HepG2 (cell line): ENCODE data around the gene TM4SF5. TPM values are rescaled to one million over a fixed set of nuclear protein-coding genes. Genes with fewer than 3 reads are reported as not detected.

Experiments
- ATAC-seq: fragments of 200-7000 bp; cut with Tn5 transposase; 3 replicates; pipeline ENCODE4 v1.9.1; 2020; ENCODE audit warnings: mild to moderate bottlenecking, moderate library complexity
- BruUV-seq: library from RNA; stranded (reverse); fragments of 400-500 nt; replicated peaks from 2 replicates; lab custom pipeline; 2021; lab: Mats Ljungman, UMichigan
- CTCF ChIA-PET: fragments of 300-600 bp; formaldehyde crosslinking; extraction: SDS; loops from one replicate; lab custom pipeline; 2021; ENCODE audit warnings: low total read pairs, inconsistent platforms, low intra/inter-chr PET ratio; lab: Yijun Ruan, JAX
- POLR2A ChIA-PET: fragments of 350-600 bp; sonication (Branson Sonifier 250); formaldehyde crosslinking; loops from one replicate; lab custom pipeline; 2020; ENCODE audit warnings: antibody characterized with exemption, inconsistent platforms; lab: Yijun Ruan, JAX
- DNase-seq: peaks from one replicate; pipeline ENCODE4 v3.0.0-alpha.2; 2015; ENCODE audit warnings: low spot score
- FAIRE-seq: peaks from 3 replicates; lab custom pipeline; 2011; peaks lifted over from hg19 to GRCh38; lab: Jason Lieb, UNC
- H2AFZ ChIP-seq: one replicate; pipeline ENCODE4 v1.6.1; 2011; ENCODE audit warnings: low read length, inconsistent platforms
- H3K27ac ChIP-seq: fragments of 300-600 bp; 3 replicates; pipeline ENCODE4 v1.8.0; 2011; ENCODE audit warnings: mixed run types, mild to moderate bottlenecking, mixed read lengths, low read length, inconsistent platforms; ENCODE audit not compliant: insufficient read depth; ENCODE audit errors: extremely low read length
- H3K27me3 ChIP-seq, 2 experiments: fragments of 200-600 bp in 1 of 2; 2 replicates in 1 of 2; 3 replicates in 1 of 2; pipeline versions ENCODE4 v1.6.0 to v1.8.0; 2011; ENCODE audit warnings: low read length in 2 of 2, mild to moderate bottlenecking in 2 of 2, moderate library complexity in 2 of 2, inconsistent platforms in 1 of 2; ENCODE audit not compliant: insufficient read depth in 2 of 2, control insufficient read depth in 1 of 2
- H3K36me3 ChIP-seq, 2 experiments: fragments of 200-600 bp in 1 of 2; replicated peaks in 1 of 2; 2 replicates in 1 of 2; 3 replicates in 1 of 2; pipeline versions ENCODE4 v1.5.1 to v1.8.0; 2011; ENCODE audit warnings: low read length in 2 of 2, inconsistent platforms in 1 of 2; ENCODE audit not compliant: insufficient read depth in 2 of 2, control insufficient read depth in 1 of 2
- H3K4me1 ChIP-seq: 2 replicates; pipeline ENCODE4 v1.5.1; 2012; ENCODE audit warnings: low read length, inconsistent platforms; ENCODE audit not compliant: insufficient read depth
- H3K4me2 ChIP-seq: 2 replicates; pipeline ENCODE4 v1.6.0; 2011; ENCODE audit warnings: low read depth, low read length, inconsistent platforms
- H3K4me3 ChIP-seq, 3 experiments: fragments of 200-600 bp in 1 of 3; sonication (generic), shearing (Covaris generic) in 1 of 3; replicated peaks in 1 of 3; 2 replicates each; pipeline ENCODE4 v1.5.1; 2011 to 2016; ENCODE audit warnings: low read length in 3 of 3, inconsistent platforms in 2 of 3, low read depth in 2 of 3, mild to moderate bottlenecking in 2 of 3, control low read depth in 1 of 3, mixed read lengths in 1 of 3; ENCODE audit not compliant: insufficient read depth in 1 of 3
- H3K79me2 ChIP-seq: one replicate; pipeline ENCODE4 v1.6.1; 2011; ENCODE audit warnings: low read length, inconsistent platforms; ENCODE audit not compliant: insufficient read depth
- H3K9ac ChIP-seq: 2 replicates; pipeline ENCODE4 v1.6.0; 2011; ENCODE audit warnings: mild to moderate bottlenecking, low read depth, low read length, inconsistent platforms; ENCODE audit not compliant: insufficient read depth
- H3K9me3 ChIP-seq: 2 replicates; pipeline ENCODE4 v1.5.1; 2012; ENCODE audit warnings: mild to moderate bottlenecking, low read length
- H4K20me1 ChIP-seq: 2 replicates; pipeline ENCODE4 v1.6.0; 2011; ENCODE audit warnings: inconsistent platforms, mild to moderate bottlenecking, low read length, moderate library complexity; ENCODE audit not compliant: insufficient read depth
- ATAD3A ChIP-seq: sonication (generic); formaldehyde crosslinking; IDR thresholded peaks from 2 replicates; pipeline ENCODE4 v1.4.0; 2020; ENCODE audit warnings: missing genetic modification reagents
- CTCF ChIP-seq: sonication (generic); formaldehyde crosslinking; IDR thresholded peaks from 2 replicates; pipeline ENCODE4 v1.5.0; 2020; ENCODE audit warnings: mild to moderate bottlenecking, missing genetic modification reagents, moderate library complexity
- EP300 ChIP-seq, 3 experiments: sonication (generic) in 1 of 3; formaldehyde crosslinking in 1 of 3; IDR thresholded peaks; 2 replicates each; pipeline versions ENCODE4 v1.5.1 to v1.6.1; 2011 to 2020; ENCODE audit warnings: low read depth in 2 of 3, low read length in 2 of 3, borderline replicate concordance in 1 of 3, improper control_type of control experiment in 1 of 3, mild to moderate bottlenecking in 1 of 3, missing genetic modification reagents in 1 of 3, moderate library complexity in 1 of 3
- KLF11 ChIP-seq: IDR thresholded peaks from 2 replicates; pipeline ENCODE4 v1.6.1; 2016; ENCODE audit warnings: missing compliant biosample characterization
- NR2C2 ChIP-seq: sonication (generic); formaldehyde crosslinking; IDR thresholded peaks from 2 replicates; pipeline ENCODE4 v1.4.0; 2020; ENCODE audit warnings: missing genetic modification reagents, mild to moderate bottlenecking, moderate library complexity, borderline replicate concordance
- NR2F2 ChIP-seq: IDR thresholded peaks from 2 replicates; pipeline ENCODE4 v1.6.1; 2012; ENCODE audit warnings: low read depth, inconsistent platforms, borderline replicate concordance
- RXRA ChIP-seq: sonication (generic); formaldehyde crosslinking; IDR thresholded peaks from 2 replicates; pipeline ENCODE4 v1.5.1; 2020; ENCODE audit warnings: missing genetic modification reagents
- SOX6 ChIP-seq, 2 experiments: fragments of 450-650 bp in 1 of 2; sonication (generic) in 1 of 2; formaldehyde crosslinking in 1 of 2; IDR thresholded peaks; 2 replicates each; pipeline versions ENCODE4 v1.4.0 to v1.6.1; 2017 to 2020; ENCODE audit warnings: antibody characterized with exemption in 1 of 2, mild to moderate bottlenecking in 1 of 2, missing genetic modification reagents in 1 of 2
- ZNF121 ChIP-seq: sonication (generic); formaldehyde crosslinking; IDR thresholded peaks from 2 replicates; pipeline ENCODE4 v1.5.0; 2020; ENCODE audit warnings: mild to moderate bottlenecking, missing genetic modification reagents
- ZNF407 ChIP-seq: sonication (generic); formaldehyde crosslinking; IDR thresholded peaks from one replicate; pipeline ENCODE4 v1.5.1; 2020; ENCODE audit warnings: mild to moderate bottlenecking, missing genetic modification reagents; ENCODE audit errors: not compliant biosample characterization
- ZNF678 ChIP-seq: sonication (generic); formaldehyde crosslinking; IDR thresholded peaks from 2 replicates; pipeline ENCODE4 v1.4.0; 2020; ENCODE audit warnings: mild to moderate bottlenecking, missing genetic modification reagents
- ZNF883 ChIP-seq: sonication (generic); formaldehyde crosslinking; IDR thresholded peaks from 2 replicates; pipeline ENCODE4 v1.5.1; 2020; ENCODE audit warnings: mild to moderate bottlenecking, missing genetic modification reagents; ENCODE audit errors: not compliant biosample characterization
- ZNF891 ChIP-seq: sonication (generic); formaldehyde crosslinking; IDR thresholded peaks from 2 replicates; pipeline ENCODE4 v1.5.0; 2020; ENCODE audit warnings: mild to moderate bottlenecking, missing genetic modification reagents
- WGBS: methylation state at CpG from one replicate; pipeline ENCODE4 v1.1.6; 2017; ENCODE audit warnings: low lambda C conversion rate; 5-methylcytosine and 5-hydroxymethylcytosine counted together
- in situ Hi-C: cut with HindIII; loops from 2 replicates; pipeline ENCODE4 v1.10.0; 2017; ENCODE audit warnings: low pct_unique_long_range_greater_than_20kb; ENCODE audit not compliant: extremely low pct_ligation_motif_present
- intact Hi-C: fragments of 100-400 bp; cut with micrococcal nuclease; formaldehyde crosslinking; loops from one replicate; pipeline ENCODE4 v1.10.0; 2022; ENCODE audit not compliant: unreplicated experiment
- polyA plus RNA-seq, 8 experiments: library from polyadenylated mRNA; depleted of rRNA in 3 of 8; stranded (reverse) in 7 of 8; unstranded in 1 of 8; fragments of >200 nt; fragmentation: Illumina TruSeq in 4 of 8; extraction: Trizol in 4 of 8; gene quantifications; 2 replicates each; pipeline versions ENCODE4 v1.2.1 to v1.2.3, GENCODE V29; 2011 to 2016; ENCODE audit warnings: low read depth in 4 of 8, missing spikeins in 1 of 8, mixed read lengths in 1 of 8; ENCODE audit not compliant: insufficient read depth in 1 of 8
- total RNA-seq, 5 experiments: library from RNA; depleted of rRNA; stranded (reverse); fragments of >200 nt; fragmentation: Illumina TruSeq; extraction: Trizol; gene quantifications; 2 replicates each; pipeline ENCODE4 v1.2.3, GENCODE V29; 2016; ENCODE audit warnings: low read depth in 1 of 5

Gene TM4SF5
- total and polyA plus RNA-seq, 2 of the 13 experiments (the other 11 are each of a cell fraction or from before 2014, with no cell fraction given), result 30.1 to 126 TPM

- peak; percentile 10 for TF ChIP-seq ZNF407
- no peak for TF ChIP-seq ZNF678
Measured at GRCh38 chr17:4808378-4808767, 36.7 kb downstream of the TM4SF5 start (continued).

GRCh38 chr17:4810696-4811290, 39.1 kb downstream of the TM4SF5 start:
- H3K4me2 ChIP-seq, result no peak overlapping the region
- intact Hi-C loops, result no loop called here
- H3K79me2 ChIP-seq, result peaks cover 3% of the 10 kb centered on the region
- no peaks in the 10 kb centered on the region for H4K20me1 ChIP-seq
- H3K4me3 ChIP-seq, result no peak overlapping the region
- no peak overlapping the region for H2AFZ ChIP-seq
- no peak for DNase-seq
- ATAC-seq, result no peak
- H3K27ac ChIP-seq, result no peak overlapping the region
- H3K9me3 ChIP-seq, result no peaks in the 10 kb centered on the region
- POLR2A ChIA-PET, result no interaction called here
- peaks cover 29% of the 10 kb centered on the region for H3K4me1 ChIP-seq
- no peak overlapping the region for H3K9ac ChIP-seq
- CTCF ChIA-PET, result no interaction called here
- no peaks in the 10 kb centered on the region for H3K27me3 ChIP-seq
- peaks cover 8% of the 10 kb centered on the region in 2 experiments; a peak in 4 of 5 replicates for H3K36me3 ChIP-seq
- 75% methylated on average over 10 of the region's 13 CpGs for WGBS
- in situ Hi-C loops, result no loop called here
- BruUV-seq, result no TSS peak
- no peak for FAIRE-seq
- peak; percentile 47; the same call in 1 of the 2 replicates for TF ChIP-seq NR2C2 (CRISPR knock-in tag)
- TF ChIP-seq CTCF, result no peak
- no peak for TF ChIP-seq ZNF891 (CRISPR knock-in tag)
- peak; percentile 91 for TF ChIP-seq NR2F2
- peak in 1 of 2 experiments; percentile 13; a peak in 1 of 4 replicates for TF ChIP-seq EP300 (IDR thresholded peaks at IDR 0.05; ENCODE audit: low read depth in 2 of 2, low read length in 2 of 2)
- no peak for TF ChIP-seq EP300 (CRISPR knock-in tag; IDR thresholded peaks at IDR 0.05; ENCODE audit: borderline replicate concordance)
- TF ChIP-seq KLF11 (CRISPR knock-in tag), result no peak
- no peak for TF ChIP-seq ATAD3A (CRISPR knock-in tag)
- TF ChIP-seq ZNF883 (CRISPR knock-in tag), result no peak
- TF ChIP-seq ZNF121 (CRISPR knock-in tag), result no peak
- TF ChIP-seq SOX6 (IDR thresholded peaks at IDR 0.05), result no peak
- no peak for TF ChIP-seq SOX6 (CRISPR knock-in tag; IDR thresholded peaks at IDR 0.05)
- no peak for TF ChIP-seq RXRA (CRISPR knock-in tag)
